Natural killer cell (primary cell): ENCODE results near the gene KLK1. TPM values are rescaled to one million over a fixed set of nuclear protein-coding genes. Genes with fewer than 3 reads are reported as not detected.

ENCODE experiments used
- ATAC-seq, 3 donors: fragments of 150-1000 bp in 2 of 3; fragments of 200-7000 bp in 1 of 3; cut with Tn5 transposase; 1 replicate in 1 of 3; 2 replicates in 2 of 3; pipeline ENCODE4 v1.10.0; 2021; ENCODE audit warnings: mild to moderate bottlenecking in 2 of 3, moderate library complexity in 2 of 3
- DNase-seq, 2 donors: peaks; one replicate each; pipeline versions ENCODE4 v3.0.0 to v3.0.0-alpha.2; 2013 to 2021; ENCODE audit warnings: mixed read lengths in 1 of 2
- H3K27ac ChIP-seq: one replicate; pipeline ENCODE4 v1.5.1; 2013; ENCODE audit warnings: mild to moderate bottlenecking, low read length
- H3K27me3 ChIP-seq: one replicate; pipeline ENCODE4 v1.6.1; 2013; ENCODE audit warnings: low read length; ENCODE audit not compliant: control insufficient read depth, insufficient read depth
- H3K36me3 ChIP-seq: one replicate; pipeline ENCODE4 v1.6.1; 2013; ENCODE audit warnings: low read length; ENCODE audit not compliant: control insufficient read depth, insufficient read depth
- H3K4me1 ChIP-seq: one replicate; pipeline ENCODE4 v1.6.1; 2013; ENCODE audit warnings: low read length; ENCODE audit not compliant: control insufficient read depth, insufficient read depth
- H3K4me3 ChIP-seq: one replicate; pipeline ENCODE4 v1.5.1; 2013; ENCODE audit warnings: low read length
- H3K9me3 ChIP-seq: one replicate; pipeline ENCODE4 v1.6.1; 2013; ENCODE audit warnings: low read length; ENCODE audit not compliant: control insufficient read depth, insufficient read depth
- H3K27ac Mint-ChIP-seq, 2 donors: one replicate each; pipeline ENCODE4 v1.8.0; 2022; ENCODE audit warnings: mild to moderate bottlenecking in 2 of 2, mixed read lengths in 2 of 2, moderate library complexity in 1 of 2
- H3K27me3 Mint-ChIP-seq, 2 donors: one replicate each; pipeline ENCODE4 v1.8.0; 2022; ENCODE audit warnings: low read depth in 2 of 2, mixed read lengths in 2 of 2
- H3K36me3 Mint-ChIP-seq: one replicate; pipeline ENCODE4 v1.8.0; 2022; ENCODE audit warnings: mixed read lengths
- H3K4me1 Mint-ChIP-seq, 2 donors: one replicate each; pipeline ENCODE4 v1.8.0; 2022; ENCODE audit warnings: mixed read lengths in 2 of 2
- H3K4me3 Mint-ChIP-seq: one replicate; pipeline ENCODE4 v1.8.0; 2022; ENCODE audit warnings: mild to moderate bottlenecking, moderate library complexity, mixed read lengths
- H3K9me3 Mint-ChIP-seq, 2 donors: one replicate each; pipeline ENCODE4 v1.8.0; 2022; ENCODE audit warnings: mixed read lengths in 2 of 2
- CTCF ChIP-seq: fragments of 200-600 bp; IDR thresholded peaks from one replicate; pipeline ENCODE4 v1.8.0; 2022; ENCODE audit warnings: antibody characterized with exemption
- WGBS: methylation state at CpG from one replicate; pipeline ENCODE4 v1.1.7; 2013; ENCODE audit warnings: missing lambda C conversion rate; ENCODE audit not compliant: insufficient coverage; 5-methylcytosine and 5-hydroxymethylcytosine counted together
- intact Hi-C: fragments of 100-400 bp; cut with micrococcal nuclease; formaldehyde crosslinking; loops from one replicate; pipeline ENCODE4 v1.14.2; 2022
- total RNA-seq, 4 donors: library from RNA; stranded (reverse); fragments of 120-200 nt in 1 of 4; gene quantifications; one replicate each; pipeline versions ENCODE4 v1.2.3 to v1.2.4, GENCODE V29; 2013 to 2022

Gene KLK1
- total RNA-seq, 3 donors from 2014 or later (not counting 1 experiment from before 2014, with no cell fraction given), result not detected

DNA sequence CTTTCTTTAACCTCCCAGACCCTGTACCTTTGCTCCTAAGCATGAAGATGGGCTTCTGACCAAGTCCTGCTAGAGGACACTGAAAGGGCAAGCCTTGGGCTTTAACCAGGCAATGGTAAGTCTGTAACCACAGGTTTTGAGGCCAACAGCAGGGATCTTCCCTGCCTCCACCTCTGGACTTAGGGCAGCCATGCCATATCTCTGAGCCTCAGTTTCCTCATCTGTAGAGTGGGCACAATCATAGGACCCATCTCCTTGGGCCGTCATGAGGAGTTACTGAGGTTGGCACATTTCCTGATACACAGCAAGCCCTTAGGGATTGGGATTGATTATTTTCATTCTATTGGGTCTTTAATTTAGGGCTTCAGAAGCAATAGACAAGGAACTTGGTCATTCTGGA lies 14.7 kb downstream of the KLK1 start:
- DNase-seq (no peak), ATAC-seq (no peak)
- no peak overlapping the region for H3K4me3 Mint-ChIP-seq
- H3K27ac Mint-ChIP-seq, result no peak overlapping the region
- Histone ChIP-seq H3K27ac (no peak overlapping the region), H3K4me3 (no peak overlapping the region), H3K9me3 (no peaks in the 10 kb centered on the region), H3K27me3 (no peaks in the 10 kb centered on the region), H3K36me3 (no peaks in the 10 kb centered on the region), H3K4me1 (peaks cover 9% of the 10 kb centered on the region)
- H3K4me1 Mint-ChIP-seq, result peaks cover 10 to 23% of the 10 kb centered on the region in 2 donors
- peaks cover 0 to 5% of the 10 kb centered on the region in 2 donors for H3K9me3 Mint-ChIP-seq
- no peaks in the 10 kb centered on the region for H3K36me3 Mint-ChIP-seq
- intact Hi-C loops, result loop anchor here (10.0 kb wide), 1 partner anchor 84 kb away; the partner anchor contains the start of gene CLEC11A
- H3K27me3 Mint-ChIP-seq, result peaks cover 0 to 6% of the 10 kb centered on the region in 2 donors
- TF ChIP-seq CTCF, result no peak
- WGBS, result 80% methylated on average over 1 of the region's 1 CpG

DNA sequence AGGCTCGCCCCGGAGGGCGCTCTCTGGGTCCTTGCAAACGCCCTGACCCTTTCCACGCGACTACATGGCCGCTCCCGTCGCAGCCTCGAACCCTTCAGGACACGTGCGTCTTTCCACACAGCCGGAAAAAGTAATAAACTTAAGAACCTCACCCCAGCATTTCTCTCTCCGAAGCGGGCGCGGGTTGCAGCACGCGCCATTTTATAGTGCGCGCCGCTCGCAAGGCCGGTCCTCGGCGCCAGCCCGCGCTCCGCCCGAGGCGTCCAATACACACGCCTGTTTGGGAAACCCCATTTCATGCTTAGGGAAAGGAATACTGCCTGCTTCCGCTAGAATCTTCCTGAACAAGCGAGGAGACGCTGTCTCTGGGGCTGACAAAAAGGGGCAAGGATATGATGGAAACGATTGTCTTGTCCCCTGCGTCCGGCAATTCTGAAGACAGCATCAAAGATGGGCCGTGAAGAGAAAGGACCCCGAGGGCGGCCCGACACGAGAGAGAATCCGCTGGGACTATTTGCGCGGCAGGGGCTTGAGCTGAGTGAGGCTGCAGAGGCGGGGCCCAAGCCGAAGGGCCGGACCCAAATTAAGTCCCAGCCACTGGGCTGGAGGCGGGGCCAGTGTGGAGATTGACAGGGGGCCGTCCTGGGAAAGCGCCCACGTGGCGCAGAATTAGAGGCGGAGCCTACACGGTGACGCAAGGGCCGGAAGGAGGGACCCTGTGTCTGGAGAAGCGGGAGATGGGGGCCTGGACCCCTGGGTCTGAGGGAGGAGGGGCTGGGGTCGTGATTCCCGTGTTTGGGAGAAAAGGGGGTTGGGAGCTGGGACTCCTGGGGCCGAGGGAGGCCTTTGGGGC lies 18.9 kb downstream of the KLK1 start:
- Mint-ChIP-seq H3K9me3 (no peaks in the 10 kb centered on the region), H3K4me3 (peak overlapping the region; percentile 99), H3K4me1 (peaks cover 23 to 43% of the 10 kb centered on the region in 2 donors), H3K27me3 (no peaks in the 10 kb centered on the region), H3K36me3 (no peaks in the 10 kb centered on the region), H3K27ac (peak overlapping the region; percentile 100)
- Histone ChIP-seq H3K9me3 (no peaks in the 10 kb centered on the region), H3K4me3 (peak overlapping the region; percentile 86), H3K27ac (peak overlapping the region; percentile 94), H3K4me1 (peaks cover 17% of the 10 kb centered on the region), H3K27me3 (no peaks in the 10 kb centered on the region), H3K36me3 (peaks cover 7% of the 10 kb centered on the region)
- ATAC-seq, result peak; percentile 94 to 98 (median 95)
- intact Hi-C loops, result loop anchor here (10.0 kb wide), 1 partner anchor 80 kb away; the partner anchor contains the start of gene CLEC11A
- under 1% methylated on average over 62 of the region's 62 CpGs for WGBS
- DNase-seq, result peak; percentile 97 to 98
- no peak for TF ChIP-seq CTCF

GRCh38 chr19:50803633-50804419 lies 19.8 kb downstream of the KLK1 start:
- Mint-ChIP-seq H3K9me3 (no peaks in the 10 kb centered on the region), H3K27ac (peak overlapping the region; percentile 100), H3K36me3 (no peaks in the 10 kb centered on the region), H3K27me3 (no peaks in the 10 kb centered on the region), H3K4me1 (peaks cover 23 to 43% of the 10 kb centered on the region in 2 donors), H3K4me3 (peak overlapping the region; percentile 99)
- intact Hi-C loops, result loop anchor here (10.0 kb wide), 1 partner anchor 79 kb away; the partner anchor contains the start of gene CLEC11A
- no peaks in the 10 kb centered on the region for H3K9me3 ChIP-seq
- peak in 1 of 2 donors; percentile 42 for DNase-seq
- no peaks in the 10 kb centered on the region for H3K27me3 ChIP-seq
- H3K27ac ChIP-seq, result peak overlapping the region; percentile 94
- H3K36me3 ChIP-seq, result peaks cover 9% of the 10 kb centered on the region
- TF ChIP-seq CTCF, result no peak
- ATAC-seq, result peak in 1 of 3 donors; percentile 0
- peaks cover 17% of the 10 kb centered on the region for H3K4me1 ChIP-seq
- WGBS, result under 1% methylated on average over 40 of the region's 40 CpGs
- peak overlapping the region; percentile 86 for H3K4me3 ChIP-seq
